Measurements from ENCODE around the gene HS2ST1.

DNA sequence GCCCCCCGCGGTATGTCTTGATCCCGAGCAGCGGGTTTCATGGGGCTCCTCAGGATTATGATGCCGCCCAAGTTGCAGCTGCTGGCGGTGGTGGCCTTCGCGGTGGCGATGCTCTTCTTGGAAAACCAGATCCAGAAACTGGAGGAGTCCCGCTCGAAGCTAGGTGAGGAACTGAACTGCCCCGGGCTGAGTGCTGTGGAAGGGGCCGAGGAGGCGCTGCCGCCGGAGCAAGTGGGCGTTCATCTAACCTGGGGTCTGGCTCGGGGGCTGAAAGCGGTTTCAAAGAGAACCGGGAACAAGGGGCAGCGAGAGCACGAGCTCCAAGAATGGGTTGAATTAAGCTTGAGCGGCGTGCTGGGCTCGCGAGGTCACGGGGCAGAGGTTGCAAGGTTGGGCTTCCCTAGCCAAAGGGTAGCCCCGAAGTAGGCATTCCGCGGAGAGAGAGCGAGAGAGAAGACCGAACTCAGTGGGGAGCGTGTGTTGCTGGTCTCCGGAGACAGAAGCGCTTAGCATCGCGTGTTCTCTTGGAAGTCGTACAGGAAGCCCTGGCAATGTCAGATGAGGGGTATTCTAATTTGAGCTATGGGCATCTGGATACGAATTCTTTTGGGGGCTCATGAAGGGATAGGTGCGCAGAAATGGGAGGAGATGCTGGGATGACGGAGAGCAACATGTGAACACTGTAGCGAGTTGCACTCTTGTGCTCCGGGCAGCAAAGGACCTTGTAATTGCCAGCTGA lies 732 bp downstream of the HS2ST1 start:
- TF ChIP-seq CTCF (conservative IDR thresholded peaks at IDR 0.05; ENCODE audit: low read length) (no peak), EZH2phosphoT487 (IDR thresholded peaks at IDR 0.05; ENCODE audit: borderline replicate concordance) (no peak)
